Central memory CD4-positive, alpha-beta T cell (primary cell): ENCODE measurements around the gene COA7.
"Not testable (repeated sequence)": the region's sequence is repeated elsewhere in the genome, so short reads cannot be mapped to it uniquely, and the experiment has no call there.

Experiments used
- DNase-seq: peaks from one replicate; pipeline ENCODE4 v3.0.0; 2022
- total RNA-seq, 3 experiments: gene quantifications; one replicate each; lab custom pipeline; 2026; lab: John Stamatoyannopoulos, UW

COA7 gene
- total RNA-seq: 2.1 to 66.2 (median 8.5) reads per million in 3 experiments

- peak; percentile 53 for DNase-seq
Measured at GRCh38 chr1:52697795-52698674, at the start of gene COA7. COA7 (minus strand) TSS chr1:52698347; CDS start chr1:52698326, 21 bp downstream.

- no peak for DNase-seq
Measured at GRCh38 chr1:52747450-52747849, 49.3 kb upstream of the COA7 start.

- DNase-seq: no peak
Measured at GRCh38 chr1:52746189-52746588, 48.0 kb upstream of the COA7 start.

- no peak for DNase-seq
Measured at GRCh38 chr1:52741259-52741658, 43.1 kb upstream of the COA7 start.

- DNase-seq: no peak
Measured at GRCh38 chr1:52739699-52740467, 41.7 kb upstream of the COA7 start.

- DNase-seq: no peak
Measured at GRCh38 chr1:52738893-52739292, 40.7 kb upstream of the COA7 start.

GRCh38 chr1:52738148-52738547 is 40.0 kb upstream of the COA7 start:
- no peak for DNase-seq

- not testable (repeated sequence) for DNase-seq
Measured at GRCh38 chr1:52735371-52735770, 37.2 kb upstream of the COA7 start.

- no peak for DNase-seq
Measured at GRCh38 chr1:52733368-52733767, 35.2 kb upstream of the COA7 start.

GRCh38 chr1:52727956-52728656 is 30.0 kb upstream of the COA7 start:
- no peak for DNase-seq

GRCh38 chr1:52727114-52727586 is 29.0 kb upstream of the COA7 start:
- DNase-seq: no peak

- peak; percentile 86 for DNase-seq
Measured at GRCh38 chr1:52726265-52727113, 28.3 kb upstream of the COA7 start, which contains the start of gene ZYG11B. ZYG11B (plus strand) TSS chr1:52726453; CDS start chr1:52726654, 201 bp downstream.

- no peak for DNase-seq
Measured at GRCh38 chr1:52725903-52726264, 27.7 kb upstream of the COA7 start.

GRCh38 chr1:52723260-52723659 is 25.1 kb upstream of the COA7 start:
- DNase-seq: no peak

- DNase-seq: not testable (repeated sequence)
Measured at GRCh38 chr1:52715296-52715695, 17.1 kb upstream of the COA7 start.

- no peak for DNase-seq
Measured at GRCh38 chr1:52713590-52713989, 15.4 kb upstream of the COA7 start.

- DNase-seq: no peak
Measured at GRCh38 chr1:52709016-52709415, 10.9 kb upstream of the COA7 start.

GRCh38 chr1:52707927-52708655 is 9.9 kb upstream of the COA7 start:
- DNase-seq: no peak

- DNase-seq: no peak
Measured at GRCh38 chr1:52706941-52707926, 9.1 kb upstream of the COA7 start.

- DNase-seq: no peak
Measured at GRCh38 chr1:52706136-52706670, 8.1 kb upstream of the COA7 start.
